GM18870 (cell line): ENCODE results near the gene KIF5A.

Source experiments
- ATAC-seq: cut with Tn5 transposase; IDR thresholded peaks from one replicate; pipeline ENCODE4 v1.9.1; 2021; ENCODE audit warnings: moderate library complexity; ENCODE audit not compliant: unreplicated experiment

The KIF5A gene

GRCh38 chr12:57518920-57519795, 30.7 kb upstream of the KIF5A start:
- ATAC-seq, result no peak

DNA sequence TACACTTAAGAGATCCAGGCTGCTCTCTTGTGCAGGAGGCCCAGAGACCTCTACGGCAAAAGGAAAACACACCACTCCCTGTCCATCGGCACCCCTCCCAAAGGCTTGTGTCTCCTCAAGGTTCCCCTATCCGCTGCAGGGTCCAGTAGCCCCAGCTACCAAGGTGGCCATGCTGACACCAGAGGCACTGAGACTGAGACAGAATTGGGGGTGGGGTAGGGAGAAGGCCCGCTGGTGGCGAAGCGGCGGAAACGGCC, 30.1 kb upstream of the KIF5A start:
- ATAC-seq, result no peak

- ATAC-seq, result peak; percentile 69
These were observed 29.6 kb upstream of the KIF5A start, which contains the start of gene DDIT3 for GRCh38 chr12:57520053-57520818. DDIT3 (minus strand) TSS chr12:57520514; CDS start chr12:57517406, 3,108 bp downstream.

GRCh38 chr12:57521525-57522010, 28.3 kb upstream of the KIF5A start:
- no peak for ATAC-seq

- ATAC-seq, result peak; percentile 30
These were observed 27.6 kb upstream of the KIF5A start, which contains the start of gene MBD6 for GRCh38 chr12:57522011-57522886. MBD6 (plus strand) TSS chr12:57522824; CDS start chr12:57524304, 1,480 bp downstream.

DNA sequence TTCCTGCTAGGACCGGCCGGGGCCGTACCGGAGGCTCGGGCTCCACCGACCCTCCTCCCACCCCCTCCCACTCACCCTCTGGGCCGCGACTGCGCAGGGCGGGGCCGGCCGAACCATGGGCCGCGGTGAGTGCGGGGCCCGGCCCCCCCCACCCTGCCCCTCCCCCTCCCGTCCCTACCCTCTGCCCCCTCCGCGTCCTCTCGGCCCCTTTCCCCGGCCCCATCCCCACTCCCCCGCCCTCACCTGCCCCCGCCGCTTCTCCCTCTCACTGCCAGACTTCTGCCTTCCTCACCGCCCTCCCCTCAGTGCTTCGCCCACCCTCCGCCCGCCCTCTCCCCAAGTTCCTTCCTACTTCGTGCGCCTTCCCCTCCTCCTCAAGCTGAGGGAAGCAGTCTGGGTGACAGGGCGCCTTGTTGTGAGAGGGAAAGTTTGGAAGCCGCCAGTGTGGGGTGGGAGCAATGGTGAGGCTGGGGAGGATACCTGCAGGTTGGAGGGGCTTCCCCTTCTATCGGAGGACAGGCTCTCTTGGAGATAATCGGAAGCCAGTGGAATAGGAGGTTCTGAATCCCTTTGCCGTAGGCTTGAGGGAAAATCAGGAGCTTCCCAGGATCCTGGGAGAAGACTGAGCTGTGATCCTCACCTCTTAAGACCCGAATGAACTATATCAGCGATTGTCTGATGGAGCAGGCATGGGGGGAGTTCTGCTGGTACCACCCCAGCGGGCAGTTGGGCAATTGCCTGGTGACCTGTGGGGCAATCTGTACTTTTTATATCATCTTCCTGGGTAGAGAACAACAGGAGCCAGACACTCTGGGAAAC, 26.7 kb upstream of the KIF5A start:
- no peak for ATAC-seq

DNA sequence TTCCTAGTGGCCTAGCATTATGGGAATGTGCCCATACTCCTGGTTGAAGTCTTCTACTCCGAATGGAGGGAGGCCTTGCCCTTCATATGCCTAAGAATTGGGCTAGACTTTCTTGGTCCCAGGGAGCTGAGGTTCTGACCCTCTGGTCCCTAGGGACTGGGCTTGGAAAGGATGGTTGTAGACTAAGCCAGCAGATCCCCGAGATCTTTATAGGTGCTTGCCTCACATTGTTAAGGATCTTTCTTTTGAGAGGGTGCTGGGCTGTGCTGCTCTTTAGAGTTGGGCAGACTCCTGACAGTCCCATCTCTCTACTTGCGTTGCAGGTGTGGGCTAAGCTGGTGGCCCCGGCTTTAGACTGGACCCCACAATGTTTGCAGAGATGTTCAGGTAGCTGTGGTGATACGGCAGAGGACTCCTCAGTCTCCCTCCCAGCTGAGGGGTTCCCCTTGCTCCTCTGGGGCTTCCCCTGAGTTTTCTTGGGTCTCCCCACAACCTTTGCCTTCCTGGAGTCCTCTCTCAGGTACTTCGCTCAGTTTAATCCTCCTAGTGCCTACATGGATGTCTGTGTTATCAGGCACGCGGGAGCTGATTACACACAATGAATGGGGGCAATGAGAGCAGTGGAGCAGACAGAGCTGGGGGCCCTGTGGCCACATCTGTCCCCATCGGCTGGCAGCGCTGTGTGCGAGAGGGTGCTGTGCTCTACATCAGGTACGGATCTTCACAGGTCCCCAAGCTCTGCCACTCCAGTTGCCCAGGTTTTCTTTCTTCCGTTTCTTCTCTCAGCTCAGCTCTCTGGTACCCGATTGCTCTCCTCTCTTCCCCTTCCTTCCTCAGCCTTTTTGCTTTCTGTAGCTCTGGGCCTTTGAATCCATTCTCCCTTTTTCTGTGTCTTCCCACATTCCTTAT, 25.9 kb upstream of the KIF5A start:
- no peak for ATAC-seq

GRCh38 chr12:57524814-57525614, 24.8 kb upstream of the KIF5A start:
- ATAC-seq, result no peak

- no peak for ATAC-seq
These were observed 24.0 kb upstream of the KIF5A start for GRCh38 chr12:57525615-57526383.

DNA sequence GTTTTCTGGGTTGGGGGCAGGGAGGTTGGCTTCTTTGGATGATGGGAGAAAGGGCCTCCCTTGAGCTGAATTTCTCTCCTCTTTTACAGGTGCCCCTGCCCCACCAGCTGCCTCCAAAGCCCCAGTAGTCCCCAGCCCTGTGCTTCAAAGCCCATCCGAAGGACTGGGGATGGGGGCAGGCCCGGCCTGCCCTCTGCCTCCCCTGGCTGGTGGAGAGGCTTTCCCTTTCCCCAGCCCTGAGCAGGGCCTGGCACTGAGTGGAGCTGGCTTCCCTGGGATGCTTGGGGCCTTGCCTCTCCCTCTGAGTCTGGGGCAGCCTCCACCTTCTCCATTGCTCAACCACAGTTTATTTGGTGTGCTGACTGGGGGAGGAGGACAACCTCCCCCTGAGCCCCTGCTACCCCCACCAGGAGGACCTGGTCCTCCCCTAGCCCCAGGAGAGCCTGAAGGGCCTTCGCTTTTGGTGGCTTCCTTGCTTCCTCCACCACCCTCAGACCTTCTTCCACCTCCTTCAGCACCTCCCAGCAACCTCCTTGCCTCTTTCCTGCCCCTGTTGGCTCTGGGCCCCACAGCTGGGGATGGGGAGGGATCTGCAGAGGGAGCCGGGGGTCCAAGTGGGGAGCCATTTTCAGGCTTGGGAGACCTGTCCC, 23.2 kb upstream of the KIF5A start:
- no peak for ATAC-seq

GRCh38 chr12:57527184-57527583, 22.7 kb upstream of the KIF5A start:
- no peak for ATAC-seq

GRCh38 chr12:57528176-57528575, 21.7 kb upstream of the KIF5A start:
- ATAC-seq, result no peak

DNA sequence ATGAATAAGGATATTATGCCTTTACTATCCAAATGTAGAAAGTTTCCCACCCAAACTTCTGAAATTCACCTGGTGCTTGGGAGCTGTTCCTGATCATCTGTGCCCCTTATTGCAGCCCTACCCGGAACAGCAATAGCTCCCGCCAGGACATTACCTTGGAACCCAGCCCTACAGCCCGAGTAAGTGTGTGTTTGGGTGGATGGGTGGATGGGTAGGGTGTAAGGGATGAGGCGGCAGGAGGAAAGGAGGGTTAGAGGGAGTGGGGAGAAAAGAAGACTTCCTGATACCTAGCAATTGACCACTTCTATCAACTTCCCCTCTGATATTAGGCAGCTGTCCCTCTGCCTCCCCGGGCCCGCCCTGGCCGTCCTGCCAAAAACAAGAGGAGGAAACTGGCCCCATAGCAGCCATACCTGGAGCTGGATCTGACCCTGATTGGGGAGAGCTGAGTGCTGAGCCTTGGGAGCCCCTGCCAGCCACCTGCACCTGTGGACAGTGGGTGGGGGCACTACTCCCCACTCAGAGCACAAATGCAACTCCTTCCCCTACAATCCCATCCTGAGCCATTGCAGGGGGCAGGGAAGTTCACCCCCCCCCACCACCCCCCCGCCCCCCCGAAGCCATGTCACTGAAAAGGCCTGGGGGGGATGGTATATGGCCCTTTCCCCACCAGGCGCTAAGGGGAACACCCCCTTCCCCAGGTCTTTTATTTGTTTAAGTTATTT, 20.9 kb upstream of the KIF5A start:
- no peak for ATAC-seq

DNA sequence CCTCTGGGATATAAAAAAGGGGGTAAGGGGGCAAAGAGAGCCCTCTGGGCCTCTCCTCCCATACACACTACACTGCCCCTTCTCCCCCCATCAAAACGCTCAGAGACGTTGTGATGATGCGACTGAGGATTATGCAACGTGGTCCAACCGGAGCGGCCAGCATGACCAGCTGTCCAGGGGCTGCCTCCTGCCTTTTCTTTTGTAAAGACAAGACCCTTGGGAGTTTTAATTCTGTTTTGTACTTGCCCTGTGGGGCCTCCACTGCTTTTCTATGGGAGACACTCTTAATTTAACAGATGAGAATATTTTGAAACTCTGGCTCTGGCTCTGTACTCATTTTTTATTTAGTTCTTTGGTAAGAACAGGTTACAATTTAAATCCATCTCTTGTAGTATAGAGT, 20.0 kb upstream of the KIF5A start:
- no peak for ATAC-seq

- no peak for ATAC-seq
These were observed 19.3 kb upstream of the KIF5A start for GRCh38 chr12:57530396-57531142.

GRCh38 chr12:57531836-57532235, 18.0 kb upstream of the KIF5A start:
- ATAC-seq, result no peak
